SK-N-MC (cell line): ENCODE data around the gene IRF4.

ENCODE experiments used
- DNase-seq: peaks from one replicate; pipeline ENCODE4 v3.0.0-alpha.2; 2011; ENCODE audit warnings: low read depth, low spot score
- H3K27ac ChIP-seq: fragments of 200-600 bp; sonication (generic); 2 replicates; pipeline ENCODE4 v1.5.1; 2016; ENCODE audit warnings: mixed run types
- H3K36me3 ChIP-seq: fragments of 200-600 bp; sonication (generic); 2 replicates; pipeline ENCODE4 v1.6.1; 2017; ENCODE audit warnings: antibody characterized with exemption, low read length, mixed read lengths; ENCODE audit not compliant: insufficient read depth
- H3K4me3 ChIP-seq: fragments of 200-600 bp; sonication (generic); 2 replicates; pipeline ENCODE4 v1.5.1; 2016
- H3K9ac ChIP-seq: fragments of 200-600 bp; sonication (generic); 2 replicates; pipeline ENCODE4 v1.8.0; 2017; ENCODE audit warnings: mixed run types, mixed read lengths; ENCODE audit not compliant: insufficient read length
- H3K9me3 ChIP-seq: fragments of 200-600 bp; sonication (generic); 2 replicates; pipeline ENCODE4 v1.6.1; 2017; ENCODE audit warnings: low read depth, mild to moderate bottlenecking, antibody characterized with exemption, low read length, moderate library complexity, mixed read lengths
- EZH2 ChIP-seq: fragments of 200-600 bp; sonication (generic); IDR thresholded peaks from one replicate; pipeline ENCODE4 v1.6.1; 2017; ENCODE audit warnings: antibody characterized with exemption
- FOXP2 ChIP-seq: optimal IDR thresholded peaks from 2 replicates; pipeline ENCODE3; 2011; ENCODE audit warnings: mild to moderate bottlenecking, moderate library complexity; ENCODE audit not compliant: insufficient read depth; ENCODE audit errors: extremely low read length, control extremely low read depth
- POLR2AphosphoS5 ChIP-seq: IDR thresholded peaks from 2 replicates; pipeline ENCODE4 v1.6.1; 2012; ENCODE audit warnings: mild to moderate bottlenecking, low read depth, low read length, borderline replicate concordance

Gene IRF4

GRCh38 chr6:384898-385297 is 6.7 kb upstream of the IRF4 start:
- H3K27ac ChIP-seq = no peak overlapping the region
- H3K4me3 ChIP-seq = no peak overlapping the region
- no peaks in the 10 kb centered on the region for H3K9me3 ChIP-seq
- TF ChIP-seq POLR2AphosphoS5 = no peak
- no peak for TF ChIP-seq EZH2
- TF ChIP-seq FOXP2 = no peak
- no peak overlapping the region for H3K9ac ChIP-seq
- H3K36me3 ChIP-seq = no peaks in the 10 kb centered on the region
- DNase-seq = no peak

- TF ChIP-seq POLR2AphosphoS5 = no peak
- no peak for TF ChIP-seq EZH2
- TF ChIP-seq FOXP2 = no peak
- DNase-seq = no peak
- Histone ChIP-seq H3K36me3 (no peaks in the 10 kb centered on the region), H3K4me3 (no peak overlapping the region), H3K9me3 (no peaks in the 10 kb centered on the region), H3K9ac (no peak overlapping the region), H3K27ac (no peak overlapping the region)
Measured at GRCh38 chr6:385614-386013, 5.9 kb upstream of the IRF4 start.

GRCh38 chr6:386688-387266 is 4.8 kb upstream of the IRF4 start:
- H3K4me3 ChIP-seq = no peak overlapping the region
- no peak for DNase-seq
- H3K9ac ChIP-seq = no peak overlapping the region
- H3K9me3 ChIP-seq = no peaks in the 10 kb centered on the region
- no peak overlapping the region for H3K27ac ChIP-seq
- TF ChIP-seq POLR2AphosphoS5 (no peak), EZH2 (no peak), FOXP2 (no peak)
- H3K36me3 ChIP-seq = no peaks in the 10 kb centered on the region

GRCh38 chr6:387293-387741 is 4.2 kb upstream of the IRF4 start:
- no peak overlapping the region for H3K9ac ChIP-seq
- no peak overlapping the region for H3K4me3 ChIP-seq
- no peaks in the 10 kb centered on the region for H3K36me3 ChIP-seq
- H3K27ac ChIP-seq = no peak overlapping the region
- TF ChIP-seq POLR2AphosphoS5 (no peak), FOXP2 (no peak), EZH2 (no peak)
- H3K9me3 ChIP-seq = no peaks in the 10 kb centered on the region
- no peak for DNase-seq

- Histone ChIP-seq H3K9ac (no peak overlapping the region), H3K4me3 (no peak overlapping the region), H3K36me3 (no peaks in the 10 kb centered on the region), H3K9me3 (no peaks in the 10 kb centered on the region), H3K27ac (no peak overlapping the region)
- no peak for DNase-seq
- no peak for TF ChIP-seq EZH2
- TF ChIP-seq POLR2AphosphoS5 = no peak
- TF ChIP-seq FOXP2 = no peak
Measured at GRCh38 chr6:388202-388903, 3.2 kb upstream of the IRF4 start.

GRCh38 chr6:389143-389542 is 2.4 kb upstream of the IRF4 start:
- Histone ChIP-seq H3K27ac (no peak overlapping the region), H3K9ac (no peak overlapping the region), H3K4me3 (no peak overlapping the region), H3K36me3 (no peaks in the 10 kb centered on the region), H3K9me3 (no peaks in the 10 kb centered on the region)
- no peak for DNase-seq
- TF ChIP-seq EZH2 (no peak), POLR2AphosphoS5 (no peak), FOXP2 (no peak)

- Histone ChIP-seq H3K9ac (no peak overlapping the region), H3K36me3 (no peaks in the 10 kb centered on the region), H3K9me3 (no peaks in the 10 kb centered on the region), H3K4me3 (no peak overlapping the region), H3K27ac (no peak overlapping the region)
- no peak for DNase-seq
- TF ChIP-seq EZH2 (no peak), FOXP2 (no peak), POLR2AphosphoS5 (no peak)
Measured at GRCh38 chr6:389622-390021, 1.9 kb upstream of the IRF4 start.

- no peak overlapping the region for H3K9ac ChIP-seq
- no peak for DNase-seq
- H3K9me3 ChIP-seq = no peaks in the 10 kb centered on the region
- no peak overlapping the region for H3K4me3 ChIP-seq
- no peak overlapping the region for H3K27ac ChIP-seq
- TF ChIP-seq EZH2 = no peak
- TF ChIP-seq FOXP2 = no peak
- no peak for TF ChIP-seq POLR2AphosphoS5
- H3K36me3 ChIP-seq = no peaks in the 10 kb centered on the region
Measured at GRCh38 chr6:390914-391558, 516 bp upstream of the IRF4 start.
